ENCODE results near the gene PGA5.
A peak's percentile ranks its signal among the peaks of the same experiment; 100 is the strongest.

PGA5 gene

GRCh38 chr11:61270354-61271076, 29.5 kb downstream of the PGA5 start:
- DNase-seq = no peak

GRCh38 chr11:61272731-61273130, 31.8 kb downstream of the PGA5 start:
- no peak for DNase-seq

- no peak for DNase-seq
Observed at GRCh38 chr11:61273178-61274078, 32.5 kb downstream of the PGA5 start.

- no peak for DNase-seq
Observed at GRCh38 chr11:61274084-61274483, 33.1 kb downstream of the PGA5 start.

- DNase-seq = no peak
Observed at GRCh38 chr11:61275191-61275590, 34.2 kb downstream of the PGA5 start.

GRCh38 chr11:61277186-61278000, 36.4 kb downstream of the PGA5 start:
- no peak for DNase-seq

GRCh38 chr11:61278001-61278470, 37.1 kb downstream of the PGA5 start:
- DNase-seq = no peak

GRCh38 chr11:61279934-61280659, 39.1 kb downstream of the PGA5 start:
- DNase-seq = no peak

GRCh38 chr11:61280883-61281580, 40.1 kb downstream of the PGA5 start:
- DNase-seq = no peak

- no peak for DNase-seq
Observed at GRCh38 chr11:61281581-61282250, 40.7 kb downstream of the PGA5 start.

- no peak for DNase-seq
Observed at GRCh38 chr11:61283613-61284012, 42.6 kb downstream of the PGA5 start.

GRCh38 chr11:61287338-61287977, 46.5 kb downstream of the PGA5 start:
- DNase-seq = no peak

- no peak for DNase-seq
Observed at GRCh38 chr11:61290905-61291690, 50.1 kb downstream of the PGA5 start.

GRCh38 chr11:61292356-61292755, 51.4 kb downstream of the PGA5 start:
- DNase-seq = no peak

GRCh38 chr11:61293867-61294716, 53.1 kb downstream of the PGA5 start:
- no peak for DNase-seq

- peak; percentile 51 for DNase-seq
Observed at GRCh38 chr11:61294717-61295595, 54.0 kb downstream of the PGA5 start, which contains the start of gene VWCE. VWCE (minus strand) TSS chr11:61295316; CDS start chr11:61295037, 279 bp downstream.

GRCh38 chr11:61295596-61295926, 54.6 kb downstream of the PGA5 start:
- no peak for DNase-seq

- no peak for DNase-seq
Observed at GRCh38 chr11:61297341-61297740, 56.4 kb downstream of the PGA5 start.

All from CD4-positive, alpha-beta T cell treated with Interleukin-15 for 1 hour (primary cell).